Measurements from ENCODE around the gene HOXB9.

Gene HOXB9

DNA sequence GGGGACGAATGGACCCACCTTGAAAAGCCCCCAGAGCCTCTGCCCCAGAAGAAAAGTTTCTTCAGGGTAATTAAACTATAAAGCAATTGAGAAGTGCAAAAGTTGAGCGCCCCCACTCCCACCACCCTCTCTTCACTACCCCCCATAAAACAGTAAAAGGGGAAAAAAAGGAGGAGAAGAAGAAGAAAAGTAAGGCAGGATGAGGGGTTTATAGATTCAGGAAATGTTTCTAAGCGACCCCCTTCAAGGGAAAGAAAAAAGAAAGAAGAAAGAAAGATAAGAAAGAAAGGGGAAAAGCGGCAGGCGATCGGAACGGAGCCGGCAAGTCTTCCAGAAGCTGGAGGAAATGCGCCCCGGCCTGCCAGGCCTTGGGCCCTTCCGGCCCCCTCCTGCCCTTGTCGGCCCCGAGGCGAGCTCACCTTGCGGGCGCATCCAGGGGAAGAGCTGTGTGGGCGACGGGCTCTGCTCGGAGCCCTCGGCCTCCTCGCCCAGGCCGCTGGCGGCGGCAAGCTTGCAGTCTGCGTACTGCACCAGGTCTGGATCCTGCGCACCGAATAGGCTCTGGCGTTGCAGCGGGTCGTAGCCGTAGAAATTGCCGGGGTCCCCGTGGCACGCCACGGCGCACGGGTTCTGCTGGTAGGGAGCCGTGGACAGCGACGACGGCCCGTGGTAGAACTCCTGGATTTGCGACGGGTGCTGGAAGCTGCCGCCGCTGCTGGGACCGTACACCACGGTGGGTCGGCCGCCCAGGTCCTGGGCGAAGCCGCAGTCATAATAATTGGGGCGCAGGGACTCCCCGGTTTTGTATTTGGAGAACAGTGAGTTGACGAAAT lies 12.1 kb downstream of the HOXB9 start:
- no peak for DNase-seq (ENCODE audit: low read depth, low spot score)
- TF ChIP-seq, protein P1, sequence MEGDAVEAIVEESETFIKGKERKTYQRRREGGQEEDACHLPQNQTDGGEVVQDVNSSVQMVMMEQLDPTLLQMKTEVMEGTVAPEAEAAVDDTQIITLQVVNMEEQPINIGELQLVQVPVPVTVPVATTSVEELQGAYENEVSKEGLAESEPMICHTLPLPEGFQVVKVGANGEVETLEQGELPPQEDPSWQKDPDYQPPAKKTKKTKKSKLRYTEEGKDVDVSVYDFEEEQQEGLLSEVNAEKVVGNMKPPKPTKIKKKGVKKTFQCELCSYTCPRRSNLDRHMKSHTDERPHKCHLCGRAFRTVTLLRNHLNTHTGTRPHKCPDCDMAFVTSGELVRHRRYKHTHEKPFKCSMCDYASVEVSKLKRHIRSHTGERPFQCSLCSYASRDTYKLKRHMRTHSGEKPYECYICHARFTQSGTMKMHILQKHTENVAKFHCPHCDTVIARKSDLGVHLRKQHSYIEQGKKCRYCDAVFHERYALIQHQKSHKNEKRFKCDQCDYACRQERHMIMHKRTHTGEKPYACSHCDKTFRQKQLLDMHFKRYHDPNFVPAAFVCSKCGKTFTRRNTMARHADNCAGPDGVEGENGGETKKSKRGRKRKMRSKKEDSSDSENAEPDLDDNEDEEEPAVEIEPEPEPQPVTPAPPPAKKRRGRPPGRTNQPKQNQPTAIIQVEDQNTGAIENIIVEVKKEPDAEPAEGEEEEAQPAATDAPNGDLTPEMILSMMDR (IDR thresholded peaks at IDR 0.05; ENCODE audit: insufficient read depth, low read length, missing control alignments) = no peak
- H3K4me3 ChIP-seq (ENCODE audit: low read depth, low read length) = peak overlapping the region; percentile 67
- CTCF ChIA-PET = interaction anchor here (0.6 to 12.1 kb wide), 22 partner anchors 8 to 589 kb away, joined by 3 to 185 read pairs (median 6); partner anchors contain the start of genes HOXB3, HOXB5 and HOXB9
- POLR2A ChIA-PET = interaction anchor here (0.9 to 1.6 kb wide), 4 partner anchors 11 to 32 kb away, joined by 3 to 8 read pairs (median 4); no protein-coding TSS in a partner anchor

DNA sequence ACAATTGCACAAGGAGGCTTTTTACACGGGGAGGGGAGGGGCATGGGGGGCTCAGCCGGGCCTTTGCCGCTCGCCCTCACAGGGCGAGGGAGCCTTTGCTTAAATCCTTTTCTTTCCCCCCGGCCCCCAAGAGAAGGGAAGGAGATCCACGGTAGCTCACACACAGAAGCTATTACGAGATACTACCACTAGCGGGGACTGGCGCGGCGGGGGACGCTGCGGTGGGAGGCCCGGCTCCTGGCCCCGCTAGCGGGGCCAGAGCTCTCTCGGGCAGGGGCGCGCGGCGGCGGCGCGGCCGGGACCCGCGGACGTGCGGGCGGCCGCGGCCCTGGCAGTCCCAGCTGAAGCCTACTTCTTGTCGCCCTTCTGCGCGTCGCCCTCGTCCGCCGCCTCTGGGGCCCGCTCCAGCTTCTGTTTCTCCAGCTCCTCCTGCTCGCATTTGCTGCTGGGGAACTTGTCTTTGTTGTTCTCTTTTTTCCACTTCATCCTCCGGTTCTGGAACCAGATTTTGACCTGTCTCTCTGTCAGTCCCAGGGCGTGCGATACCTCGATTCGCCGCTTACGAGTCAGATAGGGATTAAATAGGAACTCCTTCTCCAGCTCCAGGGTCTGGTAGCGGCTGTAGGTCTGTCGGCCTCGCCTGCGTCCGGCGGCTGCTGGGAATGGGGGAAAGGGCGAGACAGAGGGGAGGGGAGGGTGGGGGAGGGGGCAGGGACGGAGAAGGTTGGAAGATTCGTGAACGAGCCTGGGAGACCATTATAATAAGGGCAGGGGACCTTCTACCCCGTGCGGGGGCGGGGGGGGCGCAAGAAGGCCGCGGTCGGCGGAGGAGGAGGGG lies 13.1 kb downstream of the HOXB9 start:
- TF ChIP-seq, protein P1 (IDR thresholded peaks at IDR 0.05; ENCODE audit: insufficient read depth, low read length, missing control alignments) = peak; percentile 39
- CTCF ChIA-PET = interaction anchor here (0.6 to 12.1 kb wide), 24 partner anchors 9 to 635 kb away, joined by 3 to 185 read pairs (median 5); partner anchors contain the start of gene HOXB5
- DNase-seq (ENCODE audit: low read depth, low spot score) = no peak
- POLR2A ChIA-PET = interaction anchor here (0.7 to 1.4 kb wide), 10 partner anchors 9 to 564 kb away, joined by 3 to 6 read pairs (median 4); partner anchors contain the start of genes HOXB3, HOXB5, HOXB6 and NFE2L1
- H3K4me3 ChIP-seq (ENCODE audit: low read depth, low read length) = peak overlapping the region; percentile 67

DNA sequence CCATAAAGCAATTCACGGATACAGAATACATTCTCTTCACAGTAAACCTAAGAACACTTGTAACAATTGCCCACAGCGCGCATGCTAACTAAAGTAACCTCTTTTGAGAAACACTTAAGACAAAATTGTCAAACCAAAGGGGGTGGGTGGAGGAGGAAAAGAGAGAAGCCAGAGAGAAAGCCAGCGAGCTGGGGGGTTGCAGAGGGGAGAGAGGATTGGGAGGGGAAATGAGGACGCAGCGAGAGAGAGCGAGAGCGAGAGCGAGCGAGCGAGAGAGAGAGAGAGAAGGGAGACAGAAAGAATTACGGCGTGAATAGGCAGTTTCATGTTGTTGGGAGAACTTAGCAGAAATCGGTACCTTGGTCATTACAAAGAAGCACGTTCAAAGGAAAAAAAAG lies 13.7 kb downstream of the HOXB9 start:
- no peak for DNase-seq (ENCODE audit: low read depth, low spot score)
- POLR2A ChIA-PET = interaction anchor here (0.7 to 1.4 kb wide), 10 partner anchors 8 to 564 kb away, joined by 3 to 6 read pairs (median 4); partner anchors contain the start of genes HOXB3, HOXB5, HOXB6 and NFE2L1
- TF ChIP-seq, protein P1 (IDR thresholded peaks at IDR 0.05; ENCODE audit: insufficient read depth, low read length, missing control alignments) = no peak
- H3K4me3 ChIP-seq (ENCODE audit: low read depth, low read length) = peak overlapping the region; percentile 67
- CTCF ChIA-PET = interaction anchor here (0.6 to 12.1 kb wide), 20 partner anchors 9 to 634 kb away, joined by 3 to 185 read pairs (median 5); partner anchors contain the start of gene HOXB5

DNA sequence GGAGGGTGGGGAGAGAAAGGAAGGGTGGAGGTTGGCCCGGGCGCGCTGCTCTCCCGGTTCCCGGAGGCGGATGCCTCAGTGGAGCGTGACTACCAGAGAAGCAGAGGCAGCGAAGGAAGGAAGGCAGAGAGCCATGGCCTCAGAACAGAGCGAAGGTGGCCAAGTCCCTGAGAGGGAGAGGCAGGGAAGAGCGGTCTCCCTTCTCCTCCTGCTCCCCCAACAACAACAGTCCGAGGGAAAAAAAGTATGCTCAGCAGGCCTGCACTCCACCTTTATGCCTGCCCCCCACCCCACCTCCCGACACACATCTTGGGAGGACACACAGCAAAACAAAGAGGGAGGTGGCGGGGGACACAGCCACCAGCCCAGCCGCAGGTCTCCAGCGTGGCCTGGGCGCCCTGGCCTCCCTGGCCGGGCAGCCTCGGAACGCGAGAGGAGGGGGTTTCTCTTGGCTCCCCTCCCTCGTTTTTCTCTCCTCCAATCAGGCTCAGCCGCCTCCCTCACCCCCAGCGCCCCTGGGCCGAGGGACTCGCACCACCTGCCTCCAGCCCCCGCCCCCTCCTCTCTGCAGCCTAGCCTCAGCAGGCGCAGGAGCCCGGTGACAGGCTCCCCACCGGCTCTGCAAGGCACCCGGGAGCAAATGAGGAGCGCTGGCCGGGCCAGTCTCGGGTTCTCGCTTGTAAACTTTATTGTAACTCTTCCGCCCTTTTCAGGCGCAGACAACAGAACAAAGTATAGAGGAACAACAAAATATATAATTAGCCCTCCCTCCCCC lies 14.3 kb downstream of the HOXB9 start:
- TF ChIP-seq, protein P1 (IDR thresholded peaks at IDR 0.05; ENCODE audit: insufficient read depth, low read length, missing control alignments) = no peak
- peak overlapping the region; percentile 67 for H3K4me3 ChIP-seq (ENCODE audit: low read depth, low read length)
- ChIA-PET POLR2A (interaction anchor here (1.4 kb wide), 1 partner anchor 19 kb away, joined by 5 read pairs; the partner anchor contains the start of gene HOXB5), CTCF (interaction anchor here (1.8 to 5.2 kb wide), 2 partner anchors 10 to 261 kb away, joined by 8 to 35 read pairs; no protein-coding TSS in a partner anchor)
- DNase-seq (ENCODE audit: low read depth, low spot score) = no peak

DNA sequence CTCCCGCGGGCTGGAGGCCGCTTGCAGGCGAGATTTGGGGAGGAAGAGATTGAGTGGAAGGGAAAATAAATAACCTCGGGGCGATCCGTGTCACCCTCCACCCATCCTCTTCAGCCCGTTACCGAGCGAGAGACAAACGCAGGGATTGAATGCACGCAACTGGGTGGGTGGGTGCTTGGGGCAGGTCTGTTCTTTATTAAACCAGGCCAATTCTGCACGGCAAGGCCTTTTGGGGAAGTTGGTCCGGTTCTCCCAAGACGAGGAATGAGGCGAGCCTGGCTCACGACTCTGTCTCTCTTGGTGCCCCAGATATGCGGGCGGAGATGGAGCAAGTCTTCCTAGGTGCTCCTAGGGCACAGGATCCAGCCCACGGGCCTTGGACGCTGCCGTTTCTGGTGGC lies 14.9 kb downstream of the HOXB9 start:
- DNase-seq (ENCODE audit: low read depth, low spot score) = no peak
- ChIA-PET CTCF (no interaction called here), POLR2A (no interaction called here)
- H3K4me3 ChIP-seq (ENCODE audit: low read depth, low read length) = peak overlapping the region; percentile 67
- TF ChIP-seq, protein P1 (IDR thresholded peaks at IDR 0.05; ENCODE audit: insufficient read depth, low read length, missing control alignments) = no peak

All from AG04449 (cell line).